ENCODE data around the gene RAPSN.

GRCh38 chr11:47470671-47471070, 21.7 kb upstream of the RAPSN start:
- TF ChIP-seq CTCF (IDR thresholded peaks at IDR 0.05) (no peak), POLR2AphosphoS5 (IDR thresholded peaks at IDR 0.05) (no peak)

Measured in transverse colon (tissue), 4 donors.